ENCODE results near the gene ZNF653.
"Not testable (repeated sequence)": the region's sequence is repeated elsewhere in the genome, so short reads cannot be mapped to it uniquely, and the experiment has no call there.

The ZNF653 gene

DNA sequence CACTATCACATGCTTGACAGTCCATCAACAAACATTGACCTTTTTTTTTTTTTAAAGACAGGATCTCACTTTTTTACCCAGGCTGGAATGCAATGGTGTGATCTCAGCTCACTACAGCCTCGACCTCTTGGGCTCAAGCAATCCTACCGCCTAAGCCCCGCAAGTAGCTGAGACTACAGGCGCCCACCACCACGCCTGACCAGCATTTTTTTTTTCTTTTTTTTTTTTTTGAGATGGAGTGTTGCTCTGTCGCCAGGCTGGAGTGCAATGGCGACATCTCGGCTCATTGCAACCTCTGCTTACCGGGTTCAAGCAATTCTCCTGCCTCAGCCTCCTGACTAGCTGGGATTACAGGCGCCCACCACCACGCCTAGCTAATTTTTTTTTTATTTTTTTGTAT is 46.7 kb downstream of the ZNF653 start:
- H3K27ac ChIP-seq (ENCODE audit: low read length) = not testable (repeated sequence)

GRCh38 chr19:11458236-11458900 is 47.3 kb downstream of the ZNF653 start:
- no peaks in the 10 kb centered on the region for H3K4me1 ChIP-seq (ENCODE audit: insufficient read depth, low read length)
- H3K4me3 ChIP-seq (ENCODE audit: low read length) = no peak overlapping the region
- H3K27me3 ChIP-seq (ENCODE audit: insufficient read depth, low read length) = no peaks in the 10 kb centered on the region
- no peak overlapping the region for H3K27ac ChIP-seq (ENCODE audit: low read length)
- no peaks in the 10 kb centered on the region for H3K36me3 ChIP-seq (ENCODE audit: insufficient read depth, low read depth, low read length)
- H3K9ac ChIP-seq (ENCODE audit: low read depth, low read length) = no peak overlapping the region
- H3K9me3 ChIP-seq (ENCODE audit: insufficient read depth, low read depth, low read length) = no peaks in the 10 kb centered on the region

More for the DNA sequence above, 46.7 kb downstream of the ZNF653 start:
- not testable (repeated sequence) for H3K27me3 ChIP-seq (ENCODE audit: insufficient read depth, low read length); H3K4me1 ChIP-seq (ENCODE audit: insufficient read depth, low read length); H3K9me3 ChIP-seq (ENCODE audit: insufficient read depth, low read depth, low read length); H3K36me3 ChIP-seq (ENCODE audit: insufficient read depth, low read depth, low read length); H3K9ac ChIP-seq (ENCODE audit: low read depth, low read length); H3K4me3 ChIP-seq (ENCODE audit: low read length)

DNA sequence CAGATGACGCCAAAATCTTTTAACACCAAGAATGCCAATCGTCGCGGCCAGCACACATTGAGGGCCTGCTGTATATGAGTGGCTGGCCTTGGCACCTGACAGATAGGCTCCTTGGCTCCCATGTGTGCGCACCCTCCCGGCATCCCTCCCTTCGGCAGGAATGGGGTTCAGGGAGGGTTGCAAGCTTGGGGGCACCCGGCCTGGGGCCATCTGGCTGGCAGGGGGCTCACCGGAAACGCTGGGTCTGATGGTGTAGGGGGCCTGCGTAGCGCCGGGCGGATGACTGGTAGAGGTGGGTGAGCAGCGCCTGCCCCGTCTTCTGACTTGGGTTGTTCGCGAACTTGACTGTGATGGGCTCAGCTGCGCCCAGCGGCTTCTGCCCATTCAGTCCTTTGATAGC is 47.8 kb downstream of the ZNF653 start:
- H3K4me1 ChIP-seq (ENCODE audit: insufficient read depth, low read length) = no peaks in the 10 kb centered on the region
- no peaks in the 10 kb centered on the region for H3K9me3 ChIP-seq (ENCODE audit: insufficient read depth, low read depth, low read length)
- no peak overlapping the region for H3K9ac ChIP-seq (ENCODE audit: low read depth, low read length)

DNA sequence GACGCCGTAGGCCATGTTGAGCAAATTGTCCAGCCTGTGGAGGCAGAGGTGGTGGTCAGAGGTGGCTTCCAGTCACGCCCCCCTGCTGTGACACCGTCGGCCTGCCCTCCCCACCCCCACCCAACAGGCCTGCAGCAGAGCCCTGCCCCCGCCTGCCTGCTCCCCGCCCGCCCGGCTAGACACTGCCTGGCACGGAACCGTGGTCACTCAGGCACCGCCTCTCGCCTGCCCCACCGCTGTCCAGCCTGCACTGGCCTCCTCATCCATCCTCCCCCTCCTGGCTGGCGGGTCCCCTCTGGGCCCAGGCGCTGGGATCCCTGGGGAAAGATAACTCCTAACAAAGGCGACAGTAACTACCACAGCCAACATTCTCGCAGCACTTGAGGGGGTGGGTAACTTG is 48.5 kb downstream of the ZNF653 start:
- Histone ChIP-seq H3K27me3 (ENCODE audit: insufficient read depth, low read length) (no peaks in the 10 kb centered on the region), H3K9ac (ENCODE audit: low read depth, low read length) (no peak overlapping the region), H3K36me3 (ENCODE audit: insufficient read depth, low read depth, low read length) (no peaks in the 10 kb centered on the region), H3K4me1 (ENCODE audit: insufficient read depth, low read length) (peaks cover 1% of the 10 kb centered on the region; the same call in 1 of the 2 replicates), H3K9me3 (ENCODE audit: insufficient read depth, low read depth, low read length) (no peaks in the 10 kb centered on the region), H3K27ac (ENCODE audit: low read length) (no peak overlapping the region), H3K4me3 (ENCODE audit: low read length) (no peak overlapping the region)

More for the DNA sequence above, 47.8 kb downstream of the ZNF653 start:
- Histone ChIP-seq H3K27me3 (ENCODE audit: insufficient read depth, low read length) (no peaks in the 10 kb centered on the region), H3K27ac (ENCODE audit: low read length) (no peak overlapping the region), H3K36me3 (ENCODE audit: insufficient read depth, low read depth, low read length) (no peaks in the 10 kb centered on the region), H3K4me3 (ENCODE audit: low read length) (no peak overlapping the region)

GRCh38 chr19:11456659-11457058 is 49.0 kb downstream of the ZNF653 start:
- H3K27ac ChIP-seq (ENCODE audit: low read length) = no peak overlapping the region
- no peaks in the 10 kb centered on the region for H3K9me3 ChIP-seq (ENCODE audit: insufficient read depth, low read depth, low read length)
- H3K4me1 ChIP-seq (ENCODE audit: insufficient read depth, low read length) = peaks cover 4% of the 10 kb centered on the region; the same call in 1 of the 2 replicates
- H3K27me3 ChIP-seq (ENCODE audit: insufficient read depth, low read length) = no peaks in the 10 kb centered on the region
- no peak overlapping the region for H3K9ac ChIP-seq (ENCODE audit: low read depth, low read length)
- no peak overlapping the region for H3K4me3 ChIP-seq (ENCODE audit: low read length)
- no peaks in the 10 kb centered on the region for H3K36me3 ChIP-seq (ENCODE audit: insufficient read depth, low read depth, low read length)

- H3K36me3 ChIP-seq (ENCODE audit: insufficient read depth, low read depth, low read length); H3K27me3 ChIP-seq (ENCODE audit: insufficient read depth, low read length): not testable (repeated sequence)
These were observed 50.4 kb downstream of the ZNF653 start for GRCh38 chr19:11455233-11455554.

DNA sequence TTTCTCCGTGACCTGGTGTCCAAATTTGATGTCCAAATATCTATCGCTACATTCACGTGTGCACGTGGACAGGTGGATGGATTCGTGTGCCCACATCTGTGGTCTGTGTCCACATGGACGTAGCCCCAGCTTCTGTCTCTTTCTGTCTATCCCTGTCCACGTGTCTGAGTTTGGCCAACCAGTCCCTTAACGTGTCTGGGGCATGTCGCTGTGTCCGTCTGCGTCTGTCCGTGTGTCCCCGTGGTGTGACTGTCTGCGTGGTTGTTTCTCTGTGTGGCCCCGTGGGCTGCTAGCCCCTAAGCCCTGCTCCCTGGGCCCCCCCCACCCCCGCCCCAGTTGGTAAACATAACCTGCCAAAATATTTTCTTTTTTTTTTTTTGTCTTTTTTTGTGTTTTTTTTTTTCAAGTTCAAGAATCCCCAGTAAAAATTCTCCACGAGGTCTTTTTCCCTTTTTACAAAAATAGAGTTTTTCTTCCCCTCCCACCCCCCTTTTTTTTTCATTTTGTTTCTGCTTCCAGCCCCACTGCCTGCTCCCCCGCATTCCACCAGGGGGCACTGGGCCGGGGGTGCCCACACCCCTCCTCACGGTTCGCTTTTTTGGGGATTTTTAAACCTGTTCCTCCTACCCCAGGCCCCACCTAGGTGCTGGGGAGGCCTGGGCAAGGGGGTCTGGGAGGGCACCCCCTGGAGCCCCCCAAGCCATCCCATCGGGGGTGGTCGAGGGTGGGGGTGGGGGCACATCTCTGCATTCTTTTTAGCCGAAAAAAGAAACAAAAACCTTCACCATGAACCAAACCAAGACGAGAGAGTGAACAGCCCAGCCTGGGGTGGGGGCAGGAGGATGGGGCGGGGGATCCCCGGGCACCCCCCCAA is 51.9 kb downstream of the ZNF653 start:
- Histone ChIP-seq H3K9ac (ENCODE audit: low read depth, low read length) (no peak overlapping the region), H3K9me3 (ENCODE audit: insufficient read depth, low read depth, low read length) (no peaks in the 10 kb centered on the region), H3K36me3 (ENCODE audit: insufficient read depth, low read depth, low read length) (peaks cover 15% of the 10 kb centered on the region), H3K27me3 (ENCODE audit: insufficient read depth, low read length) (no peaks in the 10 kb centered on the region), H3K4me1 (ENCODE audit: insufficient read depth, low read length) (peaks cover 4% of the 10 kb centered on the region; the same call in 1 of the 2 replicates), H3K27ac (ENCODE audit: low read length) (no peak overlapping the region), H3K4me3 (ENCODE audit: low read length) (no peak overlapping the region)

More at GRCh38 chr19:11455233-11455554, 50.4 kb downstream of the ZNF653 start:
- not testable (repeated sequence) for H3K4me3 ChIP-seq (ENCODE audit: low read length); H3K4me1 ChIP-seq (ENCODE audit: insufficient read depth, low read length); H3K9ac ChIP-seq (ENCODE audit: low read depth, low read length); H3K27ac ChIP-seq (ENCODE audit: low read length); H3K9me3 ChIP-seq (ENCODE audit: insufficient read depth, low read depth, low read length)

GRCh38 chr19:11452620-11453310 is 52.9 kb downstream of the ZNF653 start:
- no peaks in the 10 kb centered on the region for H3K27me3 ChIP-seq (ENCODE audit: insufficient read depth, low read length)
- no peaks in the 10 kb centered on the region for H3K9me3 ChIP-seq (ENCODE audit: insufficient read depth, low read depth, low read length)
- H3K4me3 ChIP-seq (ENCODE audit: low read length) = no peak overlapping the region
- no peak overlapping the region for H3K27ac ChIP-seq (ENCODE audit: low read length)
- no peak overlapping the region for H3K9ac ChIP-seq (ENCODE audit: low read depth, low read length)
- peaks cover 4% of the 10 kb centered on the region; the same call in 1 of the 2 replicates for H3K4me1 ChIP-seq (ENCODE audit: insufficient read depth, low read length)
- peaks cover 24% of the 10 kb centered on the region for H3K36me3 ChIP-seq (ENCODE audit: insufficient read depth, low read depth, low read length)

GRCh38 chr19:11451871-11452619 is 53.6 kb downstream of the ZNF653 start:
- H3K27me3 ChIP-seq (ENCODE audit: insufficient read depth, low read length) = no peaks in the 10 kb centered on the region
- H3K9me3 ChIP-seq (ENCODE audit: insufficient read depth, low read depth, low read length) = no peaks in the 10 kb centered on the region
- H3K4me1 ChIP-seq (ENCODE audit: insufficient read depth, low read length) = peaks cover 4% of the 10 kb centered on the region; the same call in 1 of the 2 replicates
- peaks cover 31% of the 10 kb centered on the region for H3K36me3 ChIP-seq (ENCODE audit: insufficient read depth, low read depth, low read length)
- H3K4me3 ChIP-seq (ENCODE audit: low read length) = no peak overlapping the region
- H3K9ac ChIP-seq (ENCODE audit: low read depth, low read length) = no peak overlapping the region
- H3K27ac ChIP-seq (ENCODE audit: low read length) = no peak overlapping the region

DNA sequence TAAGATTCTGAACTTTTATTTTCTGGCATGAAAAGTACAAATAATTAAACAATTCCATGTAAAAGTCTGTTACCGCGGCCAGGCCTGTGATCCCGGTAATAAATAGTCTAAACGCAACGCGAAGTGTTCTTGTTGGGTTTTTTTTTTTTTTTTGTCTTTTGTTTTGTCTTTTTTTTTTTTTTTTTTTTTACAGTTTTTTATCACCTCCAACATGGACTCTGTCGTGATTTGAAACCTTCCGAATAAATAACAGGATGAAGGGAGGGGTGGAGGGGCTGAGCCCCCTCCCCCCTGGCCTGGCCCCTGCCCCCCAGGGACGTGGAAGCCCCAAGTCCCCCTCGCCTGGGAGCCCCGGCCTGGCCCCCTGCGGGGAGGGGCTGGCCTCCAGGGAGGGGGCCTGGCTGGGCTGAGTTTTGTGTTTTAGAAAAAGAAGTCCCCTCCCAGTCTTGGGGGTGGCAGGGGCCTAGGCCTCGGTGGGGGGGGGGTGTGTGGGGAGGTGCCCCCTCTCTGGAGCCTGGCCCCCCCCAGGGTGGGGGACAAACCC is 54.2 kb downstream of the ZNF653 start:
- Histone ChIP-seq H3K4me3 (ENCODE audit: low read length) (no peak overlapping the region), H3K9me3 (ENCODE audit: insufficient read depth, low read depth, low read length) (no peaks in the 10 kb centered on the region), H3K36me3 (ENCODE audit: insufficient read depth, low read depth, low read length) (peaks cover 33% of the 10 kb centered on the region), H3K9ac (ENCODE audit: low read depth, low read length) (no peak overlapping the region), H3K27me3 (ENCODE audit: insufficient read depth, low read length) (no peaks in the 10 kb centered on the region), H3K27ac (ENCODE audit: low read length) (no peak overlapping the region), H3K4me1 (ENCODE audit: insufficient read depth, low read length) (peaks cover 4% of the 10 kb centered on the region; the same call in 1 of the 2 replicates)
